H1 (cell line): ENCODE data around the gene RUFY4. TPM values are rescaled to one million over a fixed set of nuclear protein-coding genes. Genes with fewer than 3 reads are reported as not detected.

Experiments
- ATF2 ChIP-seq: IDR thresholded peaks from 2 replicates; pipeline ENCODE4 v1.6.1; 2012; ENCODE audit warnings: low read length, inconsistent platforms
- ATF3 ChIP-seq: IDR thresholded peaks from 2 replicates; pipeline ENCODE4 v1.6.1; 2011; ENCODE audit warnings: low read depth, mild to moderate bottlenecking, low read length; ENCODE audit not compliant: insufficient read depth
- CTBP2 ChIP-seq: IDR thresholded peaks from 2 replicates; pipeline ENCODE4 v1.7.0; 2011; ENCODE audit warnings: borderline replicate concordance, mild to moderate bottlenecking, moderate library complexity, mixed read lengths, low read length; ENCODE audit not compliant: insufficient read depth, insufficient read length
- CTCF ChIP-seq, 3 experiments: IDR thresholded peaks; 1 replicate in 2 of 3; 2 replicates in 1 of 3; pipeline versions ENCODE4 v1.5.1 to v1.6.1; 2011; ENCODE audit warnings: low read length in 3 of 3, mild to moderate bottlenecking in 3 of 3, inconsistent platforms in 2 of 3, low read depth in 1 of 3, moderate library complexity in 1 of 3; ENCODE audit not compliant: insufficient read depth in 1 of 3; ENCODE audit errors: control extremely low read depth in 1 of 3
- RBBP5 ChIP-seq: IDR thresholded peaks from 2 replicates; pipeline ENCODE4 v1.7.1; 2012; ENCODE audit warnings: low read depth, mild to moderate bottlenecking, inconsistent platforms, low read length, moderate library complexity, borderline replicate concordance
- TBP ChIP-seq: IDR thresholded peaks from 2 replicates; pipeline ENCODE4 v1.6.1; 2011; ENCODE audit warnings: low read depth, low read length, improper control_type of control experiment
- TCF12 ChIP-seq: IDR thresholded peaks from 2 replicates; pipeline ENCODE4 v1.6.1; 2011; ENCODE audit warnings: low read depth, mild to moderate bottlenecking, low read length
- TEAD4 ChIP-seq: IDR thresholded peaks from 2 replicates; pipeline ENCODE4 v1.6.1; 2012; ENCODE audit warnings: low read depth, low read length, inconsistent platforms, mixed read lengths
- USF2 ChIP-seq: IDR thresholded peaks from 2 replicates; pipeline ENCODE4 v1.6.1; 2011; ENCODE audit warnings: low read length, improper control_type of control experiment
- ZNF274 ChIP-seq: IDR thresholded peaks from 2 replicates; pipeline ENCODE4 v1.7.0; 2012; ENCODE audit warnings: low read length, borderline replicate concordance; ENCODE audit errors: extremely low read depth
- polyA plus RNA-seq, 7 experiments: library from polyadenylated mRNA; depleted of rRNA in 3 of 7; stranded (reverse) in 5 of 7; unstranded in 2 of 7; fragments of >200 nt in 5 of 7; fragments of 200-250 nt in 2 of 7; gene quantifications; 1 replicate in 5 of 7; 2 replicates in 1 of 7; 4 replicates in 1 of 7; pipeline versions ENCODE4 v1.2.1 to v1.2.3, GENCODE V29; 2011 to 2013; ENCODE audit warnings: missing spikeins in 2 of 7, mixed read lengths in 2 of 7
- total RNA-seq: library from RNA; stranded (reverse); fragmentation: NEBNext Ultra II Directional; extraction: Animal tissue kit (Norgen Biotek cat#: 25700); gene quantifications from 2 replicates; pipeline ENCODE4 v1.2.1, GENCODE V29; 2021

RUFY4 gene
- total and polyA plus RNA-seq, 2 of the 8 experiments (the other 6 are each of a cell fraction or from before 2014, with no cell fraction given) = 0.32 to 0.38 TPM

GRCh38 chr2:218077464-218078216 is 8.6 kb downstream of the RUFY4 start (continued):
- TF ChIP-seq ATF2 (no peak), CTBP2 (no peak), TCF12 (no peak), CTCF (IDR thresholded peaks at IDR 0.05; ENCODE audit: control extremely low read depth in 1 of 3, insufficient read depth in 1 of 3, low read depth in 1 of 3, low read length in 3 of 3) (no peak), ZNF274 (no peak), TEAD4 (no peak), ATF3 (no peak), TBP (no peak), USF2 (no peak), RBBP5 (no peak)
